Stomach (tissue), 4 donors: ENCODE measurements around the gene SPRING1.

ENCODE experiments used
- CTCF ChIP-seq, 7 experiments: fragments of 450-650 bp in 4 of 7; fragments of 200-600 bp in 3 of 7; sonication (generic) in 3 of 7; IDR thresholded peaks; one replicate each; pipeline ENCODE4 v1.5.1; 2016 to 2019; ENCODE audit warnings: antibody characterized with exemption in 7 of 7, control low read depth in 2 of 7, mild to moderate bottlenecking in 1 of 7
- POLR2A ChIP-seq, 4 donors: fragments of 450-650 bp; IDR thresholded peaks; one replicate each; pipeline ENCODE4 v1.6.1; 2016; ENCODE audit warnings: antibody characterized with exemption in 4 of 4, control low read depth in 2 of 4, mild to moderate bottlenecking in 1 of 4, moderate library complexity in 1 of 4

GRCh38 chr12:116726694-116727093 lies 11.2 kb downstream of the SPRING1 start:
- TF ChIP-seq POLR2A (IDR thresholded peaks at IDR 0.05), result no peak
- TF ChIP-seq CTCF (IDR thresholded peaks at IDR 0.05), result no peak
